SIG-M5 treated with dmso at 0.1 percent for 504 hours (cell line): ENCODE measurements around the gene TKTL1.
A peak's percentile ranks its signal among the peaks of the same experiment; 100 is the strongest.

ENCODE experiments used
- DNase-seq: peaks from one replicate; lab custom pipeline; 2025; ENCODE audit not compliant: unreplicated experiment; lab: John Stamatoyannopoulos, UW

Gene TKTL1

DNA sequence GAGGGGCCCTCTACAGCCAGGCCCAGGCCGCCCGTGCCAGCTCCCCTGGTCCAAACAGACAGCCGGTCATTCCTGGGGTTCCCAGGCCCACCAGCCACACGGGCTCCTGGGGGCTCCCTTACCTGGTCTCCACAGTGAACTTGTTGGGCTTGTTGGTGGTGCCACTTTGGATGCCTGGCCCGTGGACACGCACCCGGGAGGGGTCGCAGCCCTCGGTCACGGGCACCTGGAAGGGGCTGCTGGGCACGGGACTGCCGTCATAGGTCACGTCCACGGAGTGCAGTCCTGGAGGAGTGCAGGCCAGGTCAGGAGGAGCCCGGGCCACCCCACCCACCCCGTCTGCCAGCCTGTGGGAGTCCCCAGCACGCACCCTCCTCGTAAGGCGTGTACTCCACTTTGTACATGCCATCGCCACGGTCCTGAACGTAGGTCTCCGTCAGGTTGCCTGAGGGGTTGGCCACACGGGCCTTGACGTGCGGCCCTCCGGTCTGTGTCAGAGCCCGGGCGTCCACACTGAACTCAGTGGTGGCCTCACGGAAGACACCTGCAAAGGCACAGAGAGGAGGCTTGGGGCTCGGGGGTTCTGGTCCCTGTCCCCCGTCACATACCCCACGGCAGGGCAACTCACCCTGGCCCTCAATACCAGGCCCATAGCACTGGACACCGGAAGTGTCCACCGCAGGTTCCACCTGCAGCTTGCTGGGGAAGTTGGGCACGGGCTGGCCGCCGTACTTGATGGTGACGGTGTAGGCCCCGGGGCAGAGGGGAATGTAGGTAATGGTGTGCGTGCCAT is 64.0 kb downstream of the TKTL1 start:
- no peak for DNase-seq

DNA sequence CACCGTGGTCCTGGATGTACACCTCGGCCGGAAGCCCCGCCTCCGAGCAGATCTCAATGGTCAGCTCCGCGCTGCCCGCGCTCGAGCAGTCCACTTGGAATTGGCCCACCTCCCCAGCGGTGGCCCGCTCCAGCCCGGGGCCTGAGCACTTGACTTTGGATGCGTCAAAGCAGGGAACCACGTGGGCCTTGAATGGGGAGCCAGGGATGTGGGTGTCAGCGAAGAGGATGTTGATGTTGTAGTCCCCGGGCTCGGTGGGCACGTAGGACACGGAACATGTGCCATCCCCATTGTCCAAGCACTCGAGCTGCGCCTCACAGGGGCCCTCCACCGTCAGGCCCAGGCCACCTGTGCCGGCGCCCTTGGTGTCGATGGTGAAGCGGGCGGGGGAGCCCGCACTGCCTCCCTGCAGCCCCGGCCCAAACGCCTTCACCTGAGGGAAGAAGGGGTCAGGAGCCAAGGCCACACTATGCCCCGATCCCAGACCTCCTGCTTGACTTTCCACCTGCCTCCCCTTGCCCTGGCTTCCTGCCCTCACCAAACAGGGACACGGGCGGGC is 64.6 kb downstream of the TKTL1 start:
- DNase-seq = no peak

DNA sequence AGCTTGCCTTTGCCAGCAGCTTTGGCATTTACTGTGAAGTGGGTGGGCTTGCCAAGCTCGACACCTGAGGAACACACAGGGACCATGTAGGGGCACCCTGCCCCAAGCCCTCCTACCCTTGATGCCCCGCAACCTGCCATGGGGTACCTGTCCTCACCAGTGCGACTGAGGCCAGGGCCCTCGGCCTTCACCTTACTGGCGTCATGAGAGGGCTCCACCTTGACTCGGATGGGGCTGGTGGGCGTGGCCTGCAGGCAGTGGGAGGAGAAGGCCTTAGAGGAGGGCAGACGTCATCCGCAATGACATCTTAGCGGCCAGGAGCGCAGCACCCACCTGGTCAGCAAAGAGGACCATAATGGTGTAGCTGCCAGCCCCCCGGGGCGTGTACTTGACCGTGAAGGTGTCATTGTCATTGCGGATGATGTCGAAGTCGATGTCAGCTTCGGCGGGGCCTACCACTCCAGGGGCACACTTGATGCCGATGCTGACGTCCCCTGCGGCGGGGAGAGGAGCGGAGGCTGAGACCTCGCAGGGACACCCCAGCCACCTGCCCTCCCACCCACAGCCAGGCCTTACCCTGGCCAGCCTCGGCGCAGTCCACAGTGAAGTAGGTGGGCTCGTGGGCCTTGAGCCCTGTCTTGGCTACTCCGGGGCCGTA is 66.6 kb downstream of the TKTL1 start:
- DNase-seq = no peak

DNA sequence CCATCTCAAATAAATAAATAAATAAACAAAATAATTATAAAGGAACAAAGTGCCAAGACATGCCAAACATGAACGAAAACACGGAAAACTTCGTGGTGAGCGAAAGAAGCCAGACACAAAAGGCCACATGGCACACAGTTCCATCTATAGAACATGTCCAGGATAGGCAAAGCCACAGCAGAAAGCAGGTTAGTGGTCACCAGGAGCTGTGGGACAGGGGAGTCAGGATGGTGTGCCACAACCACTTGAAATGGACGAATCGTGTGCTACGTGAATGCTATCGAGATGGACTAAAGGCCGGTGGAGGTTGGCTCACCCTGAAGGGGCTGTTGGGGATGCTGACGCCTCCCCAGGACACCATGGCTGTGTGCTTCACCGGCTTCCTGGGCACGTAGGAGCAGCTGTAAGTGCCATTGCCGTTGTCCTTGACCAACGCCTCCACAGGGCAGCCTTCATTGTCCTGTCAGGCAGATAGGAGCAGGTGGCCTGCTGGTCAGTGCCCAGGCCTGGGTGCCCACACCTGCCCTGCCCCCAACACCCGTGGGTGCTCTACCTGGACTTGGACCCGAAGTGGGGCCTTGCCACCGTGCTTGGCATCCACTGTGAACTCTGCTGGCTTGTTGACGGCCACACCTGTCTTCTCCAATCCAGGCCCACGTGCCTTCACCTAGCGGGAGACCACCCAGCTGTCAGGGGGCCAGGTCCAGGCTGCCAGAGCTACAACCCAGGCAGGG is 68.3 kb downstream of the TKTL1 start:
- DNase-seq = no peak

DNA sequence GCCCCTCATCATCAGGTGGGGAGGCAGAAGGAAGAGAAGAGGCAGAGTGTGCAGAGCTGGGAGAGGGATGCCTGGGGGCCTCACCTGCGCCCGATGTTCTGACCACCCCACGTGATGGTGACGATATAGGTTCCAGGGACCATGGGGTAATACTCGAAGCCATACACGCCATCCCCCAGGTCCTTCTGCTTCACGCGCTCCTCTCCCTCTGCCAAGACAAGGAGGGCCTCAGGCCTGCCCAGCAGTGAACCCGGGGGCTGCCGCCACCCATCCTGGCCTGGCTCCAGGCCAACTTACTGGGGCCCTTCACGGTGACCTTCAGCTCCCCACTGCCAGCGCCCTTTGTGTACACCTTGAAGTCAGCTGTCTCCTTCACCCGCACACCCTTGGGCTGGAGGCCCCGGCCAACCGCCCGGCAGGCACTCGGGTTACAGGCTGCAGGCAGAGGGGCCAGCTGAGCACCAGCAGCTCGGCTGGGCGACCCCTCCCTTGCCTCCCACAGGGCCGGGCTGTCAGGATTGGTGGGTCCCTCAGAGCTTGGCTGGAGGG is 69.5 kb downstream of the TKTL1 start:
- DNase-seq = no peak

DNA sequence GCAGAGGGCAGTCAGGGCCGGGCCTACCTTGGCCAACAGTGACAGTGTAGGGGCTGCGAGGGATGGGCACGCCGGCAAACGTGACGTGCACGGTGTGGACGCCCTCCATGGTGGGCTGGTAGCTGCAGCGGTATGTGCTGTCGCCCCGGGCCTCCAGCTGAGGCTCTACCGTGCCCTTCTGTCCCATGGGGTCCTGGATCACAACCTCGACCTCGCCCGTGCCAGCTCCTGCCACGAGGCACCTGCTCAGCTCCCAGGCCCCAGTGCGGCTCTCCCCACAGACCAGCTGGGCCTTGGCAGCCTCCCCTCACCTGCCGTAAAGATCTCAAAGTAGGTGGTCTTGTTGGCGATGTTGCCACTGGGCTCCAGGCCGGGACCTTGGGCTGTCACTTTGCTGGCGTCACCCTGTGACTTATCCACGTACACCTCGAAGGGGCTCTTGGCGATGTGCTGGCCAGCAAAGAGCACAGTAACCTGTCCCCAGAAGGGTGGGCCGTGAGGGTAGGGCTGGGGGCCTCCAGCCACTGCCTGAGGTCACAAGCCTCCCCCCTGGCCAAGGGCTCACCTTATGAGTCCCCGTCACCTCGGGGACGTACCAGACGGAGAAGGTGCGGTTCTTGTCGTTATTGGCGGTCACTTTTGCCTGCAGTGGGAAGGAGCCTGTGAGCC is 70.5 kb downstream of the TKTL1 start:
- no peak for DNase-seq

DNA sequence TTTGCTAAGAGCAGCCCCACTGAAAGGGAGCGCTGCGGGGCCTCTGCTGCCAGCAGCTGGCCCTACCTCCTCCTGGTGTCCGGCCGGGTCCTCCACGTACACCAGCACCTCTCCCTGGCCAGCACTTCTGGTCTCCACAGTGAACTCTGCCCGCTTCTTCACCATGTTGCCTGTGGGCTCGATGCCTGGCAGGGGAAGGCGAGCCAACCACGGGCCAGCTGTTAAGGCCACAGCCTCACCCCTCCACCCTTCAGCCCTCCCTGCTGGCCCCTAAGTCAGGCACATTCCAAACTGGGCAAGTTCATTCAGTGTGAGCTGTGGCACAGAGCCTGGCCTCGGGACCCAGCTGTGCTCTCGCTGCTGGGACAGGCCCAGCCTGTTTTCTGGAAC is 71.1 kb downstream of the TKTL1 start:
- DNase-seq = no peak

DNA sequence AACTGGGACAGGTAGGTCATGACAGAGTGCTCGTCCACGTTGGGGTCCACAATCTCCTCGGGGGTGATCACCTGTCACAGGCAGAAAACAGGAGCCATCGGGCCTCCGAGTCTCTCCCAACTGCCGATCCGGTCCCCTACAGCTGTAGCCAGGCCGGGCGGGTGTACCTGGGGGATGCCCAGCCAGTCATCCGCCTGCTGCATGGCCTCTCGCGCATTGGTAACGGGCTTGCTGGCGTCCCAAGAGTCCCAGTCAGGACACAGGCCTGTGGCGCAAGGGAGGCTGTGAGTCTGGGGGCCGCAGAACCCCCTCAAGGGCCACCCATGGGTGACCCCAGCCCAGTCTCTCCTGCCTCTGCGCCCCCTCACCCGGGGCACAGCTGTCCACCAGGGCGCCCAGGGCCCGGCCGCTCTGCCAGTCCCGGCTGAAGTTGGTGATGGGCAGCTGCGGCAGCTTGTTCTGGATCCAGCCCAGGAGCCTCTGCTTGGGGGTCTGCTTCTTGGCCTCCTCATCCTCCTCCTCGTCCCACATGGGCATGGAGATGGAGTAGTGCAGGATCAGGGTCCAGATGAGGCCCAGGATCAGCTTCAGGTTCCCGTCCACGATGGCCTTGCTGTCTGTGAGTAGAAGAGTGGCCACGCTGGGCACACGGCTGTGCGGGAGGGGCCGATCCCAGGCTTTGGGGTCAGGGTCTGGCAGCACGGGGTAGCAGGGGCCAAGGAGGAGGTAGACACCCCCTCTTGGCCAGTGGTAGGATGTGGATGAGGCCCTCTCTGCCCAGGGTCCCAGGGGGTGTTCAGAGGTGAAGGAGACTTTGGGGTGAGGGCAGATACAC is 72.1 kb downstream of the TKTL1 start:
- DNase-seq = no peak

DNA sequence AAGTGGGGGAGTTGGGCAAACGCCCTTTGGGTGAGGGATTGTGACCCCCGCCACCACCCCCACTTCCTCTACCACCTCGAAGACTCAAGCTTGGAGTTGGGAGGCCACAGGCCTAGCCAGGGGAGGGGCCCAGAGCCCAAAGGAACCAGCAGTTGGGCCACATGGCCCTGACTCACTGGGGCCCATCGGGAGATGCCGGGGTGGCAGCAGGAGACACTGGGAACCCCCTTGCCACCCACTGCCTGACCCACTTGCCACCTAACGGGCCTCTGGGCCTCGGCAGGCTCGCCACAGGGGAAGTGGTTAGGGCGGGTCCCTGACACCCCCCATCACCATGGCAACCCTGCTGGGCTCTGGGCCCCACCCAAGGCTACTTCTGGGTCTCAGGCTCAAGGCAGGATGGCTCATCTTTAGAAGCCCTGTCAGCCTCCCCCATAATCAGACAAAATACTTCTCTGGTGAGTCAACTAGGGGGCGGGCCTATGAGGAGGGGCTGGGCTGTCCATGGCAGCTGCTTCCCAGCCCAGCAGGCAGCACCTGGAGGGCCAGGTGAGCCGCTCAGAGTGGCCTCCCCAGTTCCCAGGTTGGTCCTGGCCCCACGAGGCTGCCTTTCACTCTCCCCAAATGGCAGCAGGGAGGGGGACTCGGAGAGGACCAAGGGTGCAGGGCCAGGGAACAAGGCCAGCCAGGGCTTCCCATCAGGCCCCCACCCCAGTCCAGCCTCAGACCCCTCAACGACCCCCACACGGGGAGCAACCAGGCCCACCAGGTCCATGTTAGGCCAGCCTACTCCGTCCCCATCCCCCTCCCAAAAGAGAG is 73.2 kb downstream of the TKTL1 start:
- DNase-seq = peak; percentile 96

DNA sequence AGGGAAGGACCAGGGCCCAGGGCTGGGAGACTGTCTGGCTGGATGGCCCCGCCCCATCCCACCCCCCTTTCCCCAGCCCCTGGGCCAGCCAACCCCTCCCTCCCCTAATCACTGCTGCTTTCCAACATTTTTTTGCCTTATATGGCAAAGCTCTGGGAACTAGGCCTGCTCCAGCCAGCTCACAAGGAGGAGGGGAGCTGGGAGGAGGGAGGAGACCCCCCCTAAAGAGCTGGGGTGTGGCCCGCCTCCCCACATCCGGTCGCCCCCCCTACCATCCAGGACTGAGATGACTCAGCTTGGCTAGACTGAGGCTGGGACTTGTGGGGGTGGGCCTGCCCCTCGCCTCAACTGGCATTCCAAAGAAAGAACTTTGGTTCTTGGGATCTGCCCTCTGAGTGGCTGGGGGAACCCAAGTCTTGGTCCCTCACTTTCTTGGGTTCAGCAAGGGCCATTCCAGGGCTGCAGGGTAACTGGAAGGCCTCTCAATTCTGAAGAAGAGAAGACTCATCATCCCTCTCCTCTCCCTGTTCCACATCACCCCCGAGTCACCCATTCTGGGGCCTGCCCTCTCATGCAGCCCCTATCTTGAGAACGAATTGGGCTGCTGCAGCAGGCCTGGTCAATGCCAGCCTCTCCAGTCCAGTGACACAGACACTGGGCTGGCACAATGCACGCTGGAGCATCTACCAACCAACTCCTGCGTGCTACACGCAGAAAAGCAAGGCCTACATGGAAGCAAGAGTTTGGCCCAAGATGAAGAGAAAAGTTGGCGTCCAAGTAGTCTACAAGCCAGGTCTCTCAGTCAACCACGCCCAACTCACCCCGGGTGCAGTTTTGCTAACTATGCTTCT is 74.1 kb downstream of the TKTL1 start:
- DNase-seq = peak; percentile 74

DNA sequence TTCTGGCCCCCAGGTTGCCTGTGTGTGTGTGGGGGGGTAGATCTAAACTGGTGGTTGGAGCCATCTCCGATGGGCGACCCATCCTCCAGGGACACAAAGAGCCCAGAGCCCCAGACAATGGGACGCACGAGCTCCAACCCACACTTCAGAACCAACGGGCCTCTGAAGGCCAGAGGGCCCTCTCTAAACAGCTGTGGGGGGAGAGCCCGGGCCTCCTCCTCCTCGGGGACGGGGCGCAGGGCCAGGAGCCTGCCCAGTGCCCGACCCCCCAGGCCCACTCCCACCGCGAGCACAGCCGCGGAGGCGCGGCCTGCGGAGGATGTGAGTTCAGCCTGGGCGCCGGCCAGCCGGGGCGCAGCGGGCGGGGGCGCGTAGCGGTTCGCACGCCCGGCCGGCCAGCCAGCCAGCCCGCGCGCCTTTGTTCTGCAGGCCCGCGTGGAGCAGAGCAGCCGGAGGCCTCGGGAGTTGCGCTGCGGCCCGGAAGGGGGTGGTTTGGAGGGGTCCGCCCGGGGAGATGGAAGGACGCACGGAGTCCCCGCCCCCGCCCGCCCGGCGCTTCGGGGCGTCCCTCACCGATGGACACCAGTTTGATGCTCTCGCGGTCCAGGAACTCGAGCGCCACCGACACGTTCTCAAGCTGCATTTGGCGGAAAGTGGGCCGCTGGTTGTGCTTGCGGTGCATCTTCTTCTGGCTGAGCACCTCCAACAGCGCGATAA is 74.9 kb downstream of the TKTL1 start:
- no peak for DNase-seq

DNA sequence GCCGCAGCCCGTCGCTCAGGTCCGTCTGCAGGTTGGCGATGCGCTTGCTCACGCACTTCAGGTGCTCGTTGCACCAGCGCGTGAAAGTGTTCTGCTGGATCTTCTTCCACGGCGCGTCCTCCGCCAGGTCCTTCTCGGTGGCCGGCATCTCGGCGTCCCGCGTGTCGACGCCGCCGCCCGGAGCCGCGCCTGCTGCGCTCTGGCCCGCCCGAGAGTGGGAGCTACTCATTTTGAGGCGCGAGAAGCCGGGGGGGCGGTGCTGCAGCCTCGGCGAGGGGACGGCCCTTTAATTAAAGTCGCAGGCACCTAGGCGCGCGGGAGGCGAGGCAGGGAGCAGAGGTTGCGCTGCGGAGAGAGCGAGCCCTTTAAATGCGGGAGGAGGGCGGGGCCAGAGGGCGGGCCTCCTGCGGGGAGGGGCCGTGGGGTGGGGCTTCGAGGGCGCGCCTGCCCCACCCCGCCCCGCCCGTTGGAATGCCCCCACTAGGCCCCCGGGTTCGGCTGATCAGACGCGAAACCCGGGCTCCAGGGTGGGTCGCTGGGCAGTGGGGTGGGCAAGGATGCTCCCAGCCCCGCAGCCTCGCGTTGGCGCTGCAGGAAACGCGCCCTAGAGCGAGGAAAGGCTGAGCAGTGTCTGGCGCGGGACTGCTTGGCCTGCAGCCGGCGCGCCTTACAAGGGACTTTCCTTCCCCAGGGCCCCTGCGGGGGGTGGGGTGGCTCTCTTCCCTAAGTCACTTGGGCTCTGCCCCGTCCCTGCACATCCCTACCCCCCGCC is 75.6 kb downstream of the TKTL1 start:
- peak; percentile 84 for DNase-seq

DNA sequence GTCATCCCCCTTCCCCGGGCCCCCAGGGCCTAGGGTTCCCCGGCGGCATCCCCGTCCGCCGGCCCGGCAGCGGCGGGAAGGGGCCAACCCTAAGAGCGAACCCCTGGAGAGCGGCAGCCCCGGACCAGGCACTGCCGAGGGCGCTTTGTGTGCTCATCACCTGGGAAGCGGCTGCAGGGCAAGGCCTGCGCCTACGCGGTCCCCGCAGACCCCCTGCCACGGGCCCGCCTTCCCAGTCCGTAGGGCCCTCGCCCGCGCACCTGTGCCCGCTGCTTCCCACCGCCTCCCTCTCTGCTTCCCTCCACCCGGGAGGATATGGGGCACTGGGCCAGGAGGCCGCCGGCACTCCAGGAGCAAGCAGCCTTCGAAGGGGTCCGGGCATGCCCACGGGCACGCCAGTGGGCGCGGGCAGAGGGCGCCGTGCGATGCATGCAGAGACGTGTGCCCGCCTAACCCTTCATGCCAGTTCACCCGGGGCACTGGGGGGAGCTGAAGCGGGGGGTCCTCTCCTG is 76.2 kb downstream of the TKTL1 start:
- no peak for DNase-seq

DNA sequence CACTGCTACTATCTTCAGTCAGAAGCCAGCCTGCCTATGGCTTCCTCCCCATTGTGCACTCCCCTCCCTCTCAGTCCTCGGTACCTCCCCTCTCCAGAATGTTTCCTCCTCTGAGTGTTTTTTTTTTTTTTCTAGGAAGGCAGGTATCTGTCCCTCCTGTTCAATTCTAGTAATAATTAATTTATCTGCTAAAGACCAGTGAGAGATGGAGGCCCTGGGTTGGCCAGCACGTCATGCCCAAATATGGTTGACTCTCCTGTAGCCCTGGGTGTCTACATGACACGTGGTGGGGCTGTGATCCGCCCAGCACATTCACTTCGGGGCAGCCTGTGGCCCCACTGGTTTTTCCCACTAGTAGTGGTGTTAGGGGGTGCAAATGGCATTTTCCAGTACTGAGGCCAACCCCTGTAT is 77.0 kb downstream of the TKTL1 start:
- DNase-seq = no peak

DNA sequence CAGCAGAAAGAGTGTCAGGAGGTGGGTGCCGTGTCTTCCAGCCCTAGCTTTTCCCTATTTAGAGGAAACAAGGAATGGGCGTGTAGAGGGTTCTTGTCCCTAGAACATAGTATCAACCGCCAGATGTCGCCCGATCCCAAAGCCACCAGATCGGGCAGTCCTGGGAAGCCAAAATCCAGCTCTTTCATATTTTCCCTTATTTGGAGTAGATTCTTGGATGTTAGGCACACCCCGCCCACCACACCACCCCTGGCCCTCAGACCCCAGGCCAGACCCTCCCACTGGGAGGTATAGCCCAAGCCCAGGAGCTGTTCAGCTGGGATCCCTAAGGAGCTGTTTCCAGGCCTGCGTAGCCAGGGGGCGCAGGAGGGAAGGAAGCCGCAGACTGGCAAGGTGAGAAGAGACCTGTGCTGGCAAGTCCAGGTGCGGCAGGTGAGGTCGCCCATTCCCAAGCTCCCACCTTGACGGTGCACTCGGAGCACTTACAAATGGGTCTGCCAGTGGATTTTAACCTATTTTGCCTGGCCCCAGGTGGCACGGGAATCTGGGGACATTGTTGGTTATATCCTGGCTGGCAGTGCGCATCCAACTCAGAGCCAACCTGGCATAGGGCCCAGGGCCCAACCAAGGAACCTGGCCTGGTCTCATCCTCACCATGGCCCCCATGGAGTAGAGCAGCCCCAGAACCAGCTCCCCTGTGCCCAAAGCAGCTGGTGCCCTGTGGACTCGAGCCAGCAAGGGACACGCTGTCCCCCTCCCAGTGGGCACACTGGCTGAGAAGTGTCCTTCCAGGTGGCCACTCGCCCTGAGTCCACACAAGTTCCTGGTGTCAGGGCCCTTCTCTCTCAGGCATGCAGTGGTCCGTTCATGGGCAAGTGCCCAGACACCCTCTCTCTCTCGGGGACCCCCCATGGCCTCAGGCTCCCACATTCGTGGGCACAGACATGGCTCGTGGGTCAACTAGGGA is 78.0 kb downstream of the TKTL1 start:
- peak; percentile 61 for DNase-seq
